Right ventricle myocardium inferior (tissue), 1 donor: ENCODE results near the gene DIAPH3. TPM values are rescaled to one million over a fixed set of nuclear protein-coding genes. Genes with fewer than 3 reads are reported as not detected.

Experiments used
- ATAC-seq: fragments of 200-7000 bp; cut with Tn5 transposase; one replicate; pipeline ENCODE4 v1.9.1; 2020; ENCODE audit warnings: mild to moderate bottlenecking, moderate library complexity
- DNase-seq: peaks from one replicate; pipeline ENCODE4 v3.0.0; 2021; ENCODE audit errors: missing footprints
- intact Hi-C: fragments of 100-400 bp; cut with DNase I; formaldehyde crosslinking; loops from one replicate; pipeline ENCODE4 v1.11.0; 2022
- total RNA-seq: library from RNA; stranded (reverse); fragmentation: NEBNext Ultra II Directional; extraction: Animal tissue kit (Norgen Biotek cat#: 25700); gene quantifications from one replicate; pipeline ENCODE4 v1.2.1, GENCODE V29; 2021
- donor health status: DM: no; HTN: yes; CAD: no; lungs with severe emphysema.

DIAPH3 gene
- total RNA-seq, 1 donor from 2014 or later = 0.46 TPM

DNA sequence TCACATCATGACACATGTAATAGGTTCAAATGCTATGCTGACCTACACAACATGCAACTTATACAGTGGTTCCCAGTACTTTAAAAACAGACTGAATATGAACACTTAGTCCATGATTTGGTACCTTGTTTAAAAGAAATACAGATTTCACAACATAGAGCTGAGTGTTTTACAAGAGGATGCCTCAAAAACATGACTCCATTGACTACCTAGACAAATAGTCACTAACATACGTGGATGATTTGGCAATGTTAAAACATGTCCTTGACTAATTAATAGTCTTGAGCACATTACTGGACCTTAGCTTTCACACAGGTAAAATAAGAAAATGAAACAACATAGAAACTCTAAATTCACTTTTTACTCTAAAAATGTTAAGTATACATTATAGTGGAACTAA is 300.1 kb downstream of the DIAPH3 start:
- intact Hi-C loops = no loop called here

DNA sequence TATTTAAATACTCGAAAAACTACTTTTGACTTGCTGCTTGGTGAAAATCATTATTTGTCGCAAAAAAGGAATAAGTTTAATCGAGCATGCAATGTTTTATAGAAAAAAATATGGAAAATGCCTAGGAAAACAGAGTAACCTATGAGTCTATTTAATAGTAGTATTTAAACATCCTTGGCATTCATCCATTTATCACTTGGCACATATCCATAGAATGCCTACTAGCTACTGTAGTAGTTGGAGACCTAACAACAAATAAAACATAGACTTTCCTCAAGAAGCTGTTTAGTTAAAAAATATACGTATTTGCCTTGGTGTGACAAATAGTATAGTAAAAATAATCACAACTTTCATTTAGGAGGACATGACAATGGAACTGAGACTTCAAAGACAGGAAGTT is 302.1 kb downstream of the DIAPH3 start:
- ATAC-seq (no peak), DNase-seq (no peak)
- intact Hi-C loops = no loop called here

More for the DNA sequence above, 300.1 kb downstream of the DIAPH3 start:
- DNase-seq (no peak), ATAC-seq (no peak)

DNA sequence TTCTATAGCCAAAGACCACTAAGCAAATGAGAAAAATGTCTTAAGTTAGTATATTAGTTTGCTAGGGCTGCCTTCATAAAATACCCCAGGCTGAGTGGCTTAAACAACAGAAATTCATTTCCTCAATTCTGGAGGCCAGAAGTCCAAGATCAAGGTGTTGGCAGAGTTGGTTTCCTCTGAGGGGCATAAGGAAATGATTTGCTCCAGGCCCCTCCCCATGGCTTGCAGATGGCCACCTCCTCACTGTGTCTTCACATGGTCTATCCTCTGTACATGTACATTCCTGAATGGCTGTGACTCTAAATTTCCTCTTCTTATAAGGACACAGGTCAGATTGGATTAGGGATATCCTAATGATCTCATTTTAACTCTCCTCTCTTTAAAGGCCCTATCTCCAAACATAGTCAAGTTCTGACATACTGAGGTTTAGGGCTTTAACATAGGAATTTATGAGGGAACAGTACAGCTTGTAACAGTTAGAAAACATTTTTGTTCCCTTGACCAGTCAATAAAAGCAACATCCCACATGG is 307.4 kb downstream of the DIAPH3 start:
- DNase-seq (no peak), ATAC-seq (no peak)
- intact Hi-C loops = no loop called here

DNA sequence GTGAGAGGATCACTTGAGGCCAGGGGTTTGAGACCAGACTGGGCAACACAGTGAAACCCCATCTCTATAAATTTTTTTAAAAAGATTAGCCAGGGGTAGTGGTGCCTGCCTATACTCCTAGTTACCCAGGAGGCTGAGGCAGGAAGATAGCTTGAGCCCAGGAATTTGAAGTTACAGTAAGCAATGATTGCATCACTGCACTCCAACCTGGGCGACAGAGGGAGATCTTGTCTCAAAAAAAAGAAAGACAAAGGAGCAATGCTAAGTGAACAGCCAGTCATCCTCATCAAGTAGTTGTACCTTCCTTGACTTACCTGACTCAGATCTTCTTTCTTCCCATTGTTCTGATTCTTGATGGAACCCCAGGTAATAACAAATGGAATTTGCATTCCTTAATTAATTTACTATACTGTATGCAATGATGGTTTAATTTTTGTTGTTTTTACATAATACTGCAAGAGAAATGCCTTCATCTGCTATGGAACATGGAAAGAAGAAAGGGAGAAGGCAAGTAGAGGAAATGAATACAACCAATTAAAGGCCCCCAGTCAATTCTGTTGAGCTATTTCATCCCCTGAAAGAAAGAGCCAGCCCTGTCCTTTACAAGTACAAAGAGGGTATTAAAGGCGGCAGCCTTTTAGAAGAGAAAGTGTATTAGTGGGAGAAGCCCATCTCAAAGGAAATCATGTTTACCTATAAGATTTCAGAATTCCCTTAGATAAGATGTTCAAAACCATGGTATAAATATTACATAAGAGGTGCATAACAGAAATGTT is 316.7 kb downstream of the DIAPH3 start:
- DNase-seq (no peak), ATAC-seq (no peak)
- intact Hi-C loops = no loop called here

DNA sequence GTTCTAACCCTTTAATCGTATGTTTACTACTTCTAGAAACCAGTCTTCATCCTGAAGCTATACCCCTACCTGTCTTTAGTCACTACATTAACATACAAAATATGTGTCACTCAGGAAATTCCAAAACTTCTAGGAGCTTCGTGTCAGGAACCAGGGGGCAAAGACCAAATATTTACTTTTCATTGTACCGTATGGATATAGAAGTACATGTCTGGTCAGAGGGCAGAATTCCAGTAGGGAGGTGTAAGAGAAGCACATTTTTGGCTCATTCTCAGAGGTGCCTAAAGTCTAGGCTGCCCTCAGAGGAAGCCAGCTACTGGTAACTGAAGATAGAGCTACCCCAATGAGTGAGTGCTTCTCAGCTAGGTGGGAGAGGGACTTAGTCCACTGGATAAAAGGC is 320.7 kb downstream of the DIAPH3 start:
- DNase-seq (no peak), ATAC-seq (no peak)
- intact Hi-C loops = no loop called here

DNA sequence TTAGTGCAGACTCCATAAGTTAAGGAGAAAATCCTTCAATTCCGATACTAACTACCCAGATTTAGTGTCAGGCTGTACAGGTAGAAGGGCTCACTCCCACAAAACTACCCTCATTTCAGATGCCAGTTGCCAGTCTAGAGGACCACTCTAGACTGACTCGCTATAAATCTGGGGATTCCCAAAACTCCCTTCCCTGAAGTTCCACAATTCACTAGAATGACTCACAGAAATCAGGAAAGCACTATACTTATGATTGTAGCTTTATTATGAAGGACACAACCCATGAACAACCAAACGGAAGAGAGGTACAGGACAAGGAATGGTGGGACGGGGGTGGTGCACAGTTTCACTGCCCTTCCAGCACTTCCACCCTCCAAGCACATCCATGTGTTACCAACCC is 321.2 kb downstream of the DIAPH3 start:
- intact Hi-C loops = no loop called here
- ATAC-seq = no peak
- DNase-seq = no peak

DNA sequence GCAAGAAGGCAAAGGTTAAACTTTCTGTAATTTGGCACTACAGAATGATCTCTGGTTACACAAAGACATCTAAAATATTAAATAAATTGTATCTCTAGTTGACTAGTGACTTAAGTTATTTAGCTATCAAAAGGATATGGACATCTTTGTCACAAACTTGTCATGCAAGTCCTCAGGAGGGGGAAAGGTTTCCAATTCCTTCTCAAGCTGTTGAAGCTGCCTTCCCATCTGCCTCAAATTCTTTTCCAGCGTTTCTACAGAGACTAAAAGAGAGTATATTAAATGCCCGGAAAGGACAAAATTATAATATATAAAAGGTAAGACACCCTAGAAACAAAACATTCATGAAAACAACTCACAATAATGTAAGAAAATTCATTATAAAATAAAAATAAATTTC is 324.5 kb downstream of the DIAPH3 start:
- ATAC-seq (no peak), DNase-seq (no peak)
- intact Hi-C loops = no loop called here

DNA sequence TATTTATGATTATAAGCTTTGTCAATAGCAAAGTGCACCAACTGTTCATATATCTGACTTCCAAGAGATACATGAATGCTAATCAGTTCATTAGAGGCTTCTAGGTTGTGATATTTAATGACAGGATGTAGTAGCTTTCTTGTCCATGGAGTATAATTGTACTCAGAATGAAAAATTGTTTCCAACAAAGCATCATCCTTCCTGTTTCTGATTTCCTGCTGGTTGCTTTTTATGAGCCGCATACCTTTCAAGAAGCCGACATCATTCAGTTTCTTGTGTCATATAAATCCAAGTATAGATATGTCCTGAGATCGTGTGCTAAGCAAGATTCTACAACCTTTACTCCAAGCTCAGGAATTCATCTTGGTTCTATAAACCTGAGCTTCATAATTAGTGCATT is 326.6 kb downstream of the DIAPH3 start:
- intact Hi-C loops = no loop called here
- no peak for DNase-seq
- no peak for ATAC-seq

DNA sequence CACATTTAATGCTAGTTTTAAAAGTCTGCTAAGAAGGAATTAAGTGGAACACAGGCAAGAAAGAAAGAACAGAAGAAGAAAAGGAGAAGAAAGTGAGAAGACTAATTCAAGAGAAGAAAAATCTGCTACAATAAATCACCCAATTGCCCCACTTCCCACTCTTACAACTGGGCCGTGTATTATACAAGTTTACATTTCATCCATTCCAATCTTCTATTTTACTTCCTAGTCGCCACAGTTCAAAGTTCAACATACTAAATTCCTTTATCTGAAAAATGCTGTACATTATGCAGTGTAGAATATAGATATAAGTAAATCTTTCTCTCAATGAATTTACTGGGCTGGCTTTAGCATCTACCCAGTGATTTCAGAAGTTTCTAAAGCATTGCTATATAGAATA is 328.2 kb downstream of the DIAPH3 start:
- ATAC-seq = no peak

DNA sequence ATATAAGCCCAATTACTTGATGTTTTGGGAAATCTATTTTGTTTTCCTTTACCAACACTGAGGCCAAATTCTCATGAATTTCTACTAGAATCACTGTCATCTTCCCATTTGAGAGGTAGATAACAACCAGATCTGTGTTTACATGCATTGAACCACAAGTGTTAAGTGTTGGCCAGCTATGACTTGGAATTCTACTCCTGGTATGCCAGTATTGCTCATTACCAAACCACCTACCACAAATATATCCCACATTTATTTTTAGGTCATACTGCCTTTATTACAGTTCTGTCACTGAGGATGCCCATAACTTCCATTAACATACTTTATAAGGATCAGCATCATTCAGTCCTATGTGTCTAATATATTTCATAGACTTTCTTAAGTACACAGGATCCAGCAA is 328.9 kb downstream of the DIAPH3 start:
- no peak for ATAC-seq

More for the DNA sequence above, 328.2 kb downstream of the DIAPH3 start:
- intact Hi-C loops = no loop called here
- no peak for DNase-seq

DNA sequence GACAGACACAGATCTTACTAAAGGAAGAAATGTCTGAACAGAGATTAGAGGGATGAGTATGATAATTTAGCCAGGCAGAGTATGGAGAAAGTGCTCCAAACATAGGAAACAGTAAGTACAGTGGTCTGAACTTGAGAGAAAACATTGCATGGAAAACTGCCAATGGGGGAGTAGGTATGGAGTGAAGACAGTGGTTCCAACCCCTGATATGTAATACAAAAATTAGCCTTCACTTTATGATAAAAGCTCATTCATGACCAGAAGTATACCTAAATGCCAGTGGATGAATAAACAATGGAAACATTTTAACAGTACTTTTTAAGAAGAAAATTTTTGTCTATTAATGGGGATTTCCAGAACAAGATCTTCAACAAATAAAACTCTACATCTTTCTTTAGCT is 334.0 kb downstream of the DIAPH3 start:
- ATAC-seq (no peak), DNase-seq (no peak)
- intact Hi-C loops = no loop called here

More for the DNA sequence above, 328.9 kb downstream of the DIAPH3 start:
- DNase-seq = no peak
- intact Hi-C loops = no loop called here

DNA sequence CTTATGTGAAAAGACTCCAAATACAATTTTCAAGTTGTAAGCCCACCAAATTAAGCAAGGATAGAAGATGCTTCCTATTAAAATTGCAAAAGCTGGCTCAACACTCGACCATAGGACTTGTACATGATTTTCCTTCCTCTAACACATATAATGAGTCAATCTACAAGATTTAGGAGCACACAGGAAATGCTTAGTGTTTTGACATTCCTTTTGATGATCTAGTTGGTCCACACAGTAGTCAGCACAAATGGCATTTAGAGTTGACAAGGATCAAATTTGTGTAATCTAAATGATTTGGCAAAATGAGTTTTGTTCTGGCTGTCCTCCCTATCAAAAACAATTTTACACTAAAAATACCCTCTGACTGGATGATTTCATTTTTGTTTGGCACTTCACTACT is 340.2 kb downstream of the DIAPH3 start:
- no peak for ATAC-seq
- no peak for DNase-seq
- intact Hi-C loops = no loop called here

DNA sequence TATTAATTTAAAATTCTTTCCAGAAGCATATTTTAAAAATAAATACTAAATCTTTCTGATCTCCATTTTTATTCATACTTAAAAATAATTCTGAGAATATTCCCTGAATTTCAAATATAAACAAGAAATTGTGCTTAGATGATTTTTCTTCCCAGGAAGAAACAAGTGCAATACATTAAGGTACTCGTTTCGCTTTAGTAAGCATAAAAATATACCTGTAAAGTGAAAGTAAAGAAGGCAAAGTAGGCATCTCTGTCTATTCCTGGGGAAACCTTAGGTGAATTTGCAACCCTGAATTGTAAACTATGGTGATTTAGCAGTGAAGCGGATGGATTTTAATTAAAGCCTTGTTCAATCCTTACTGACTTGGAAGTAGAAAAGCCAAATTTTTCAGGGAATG is 354.2 kb downstream of the DIAPH3 start:
- intact Hi-C loops = no loop called here
- ATAC-seq = no peak
- no peak for DNase-seq

DNA sequence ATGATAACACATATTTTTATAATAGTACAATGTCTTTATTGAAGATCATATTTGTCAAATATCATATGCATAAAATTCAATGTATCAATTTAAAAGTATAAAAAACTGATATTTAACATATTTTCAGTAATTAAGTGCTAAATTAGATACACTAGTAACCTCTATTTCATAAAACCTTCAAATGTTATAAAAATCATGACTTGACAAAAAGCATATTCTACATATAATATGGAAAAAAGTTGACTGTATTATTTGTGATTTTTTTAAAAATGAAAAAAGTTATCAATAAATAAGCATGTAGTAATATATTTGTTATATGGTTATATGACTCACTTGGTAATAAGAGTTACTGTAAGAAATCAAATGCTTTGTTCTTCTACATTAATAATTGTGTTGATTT is 356.9 kb downstream of the DIAPH3 start:
- intact Hi-C loops = no loop called here
- DNase-seq = no peak

DNA sequence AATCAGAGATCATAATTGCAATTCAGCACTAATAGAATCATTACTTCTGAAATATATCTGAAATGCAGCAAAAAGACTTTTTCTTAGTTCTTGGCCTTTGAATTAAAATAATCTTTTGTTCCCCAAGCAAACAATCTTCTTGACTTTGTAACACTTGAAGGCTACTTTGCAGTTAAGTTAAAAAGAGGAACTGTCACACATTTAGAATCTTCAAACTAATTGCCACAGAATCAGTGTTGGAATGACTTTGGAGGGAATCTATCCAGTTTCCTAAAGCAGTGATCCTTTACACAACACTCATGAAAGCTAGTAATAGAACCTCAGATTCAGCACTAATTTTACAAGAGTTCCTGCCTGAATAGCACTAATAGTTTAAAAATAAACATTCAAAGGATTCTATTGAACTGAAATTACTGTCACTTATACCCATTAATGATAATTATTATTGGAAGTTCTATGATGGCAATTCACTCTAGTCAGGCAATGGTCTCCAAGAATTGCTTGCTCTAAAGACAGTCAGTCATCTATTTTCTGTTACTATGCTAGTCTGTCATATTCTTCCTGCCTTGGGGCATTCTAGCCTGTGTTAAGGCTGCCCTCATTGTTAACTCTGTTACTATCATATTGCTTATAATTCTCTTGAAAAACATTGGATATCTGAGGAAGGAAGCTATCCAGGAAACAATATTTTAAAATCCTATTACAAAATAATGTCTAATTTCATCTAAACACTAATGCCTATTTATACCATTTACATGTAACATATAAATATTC is 362.4 kb downstream of the DIAPH3 start:
- intact Hi-C loops = no loop called here
- ATAC-seq (no peak), DNase-seq (no peak)

More for the DNA sequence above, 356.9 kb downstream of the DIAPH3 start:
- no peak for ATAC-seq

DNA sequence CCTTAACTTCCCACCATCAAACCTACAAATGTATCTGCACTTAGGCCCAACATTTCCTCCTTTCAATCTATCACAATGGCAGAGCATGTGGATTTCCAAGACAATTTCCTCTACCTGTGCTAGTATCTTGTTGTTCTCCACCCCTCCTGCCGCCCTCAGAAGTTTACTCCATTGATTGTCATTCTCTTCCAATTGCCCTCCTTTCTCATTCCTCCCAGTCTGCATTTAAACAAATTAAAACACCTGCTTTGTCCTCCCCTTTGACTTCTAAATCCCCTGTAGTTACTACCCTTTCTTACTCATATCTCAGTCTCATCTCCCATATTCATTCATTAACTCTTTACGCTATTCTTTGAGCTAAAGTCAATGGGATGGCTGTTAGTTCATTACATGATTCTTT is 370.6 kb downstream of the DIAPH3 start:
- DNase-seq (no peak), ATAC-seq (no peak)
- intact Hi-C loops = no loop called here

DNA sequence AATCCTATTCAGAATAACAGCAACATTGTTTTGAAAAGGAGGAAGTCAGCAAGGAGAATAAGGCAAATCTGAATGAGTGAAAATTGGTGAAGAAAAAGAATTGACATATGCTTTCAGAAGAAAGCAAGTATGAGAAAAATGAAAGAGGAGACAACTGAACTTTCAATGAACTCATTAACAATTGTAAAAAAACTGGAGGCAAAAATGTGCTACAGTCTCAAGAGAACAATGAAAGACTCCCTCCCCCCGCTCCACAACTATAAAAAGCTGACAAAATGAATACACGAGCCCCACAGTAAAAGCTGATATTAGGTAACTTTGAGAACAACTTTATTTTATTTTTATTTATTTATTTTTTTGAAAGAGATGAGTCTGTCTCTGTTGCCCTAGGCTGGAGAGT is 373.1 kb downstream of the DIAPH3 start:
- no peak for DNase-seq
- intact Hi-C loops = no loop called here
- no peak for ATAC-seq

DNA sequence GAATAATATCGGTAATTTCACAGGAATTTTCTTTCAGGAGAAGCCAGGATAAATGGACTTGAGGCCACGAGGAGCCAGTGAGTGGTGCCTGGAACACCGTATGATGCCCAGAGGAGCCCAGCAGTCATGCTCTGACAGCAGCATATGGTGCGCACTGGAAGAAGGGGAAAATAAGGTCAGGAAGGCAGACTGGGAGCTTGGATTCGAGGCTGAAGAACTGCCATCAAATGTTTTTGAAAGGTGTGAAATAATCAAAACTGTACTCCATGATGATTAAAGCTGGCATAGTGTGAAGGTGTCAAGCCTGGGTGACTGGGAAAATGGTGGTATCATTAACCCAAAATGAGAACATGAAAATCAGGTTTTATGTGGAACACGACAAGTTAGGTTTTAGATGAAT is 374.2 kb downstream of the DIAPH3 start:
- ATAC-seq (no peak), DNase-seq (no peak)
- intact Hi-C loops = no loop called here

DNA sequence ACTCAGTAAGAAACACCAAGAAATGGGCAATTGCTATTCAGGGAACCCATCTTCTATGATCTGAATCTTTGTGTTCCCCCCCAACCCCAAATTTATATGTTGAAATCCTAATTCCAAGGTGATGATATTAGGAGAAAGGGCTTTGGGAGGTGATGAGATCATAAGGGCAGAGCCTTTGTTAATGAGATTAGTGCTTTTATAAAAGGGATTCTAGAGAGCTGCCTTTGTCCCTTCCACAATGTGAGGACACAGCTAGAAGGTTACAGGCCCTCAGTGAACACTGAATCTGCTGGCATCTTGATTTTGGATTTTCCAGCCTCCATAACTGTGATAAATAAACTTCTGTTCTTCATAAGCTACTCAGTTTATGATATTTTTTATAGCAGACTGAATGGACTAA is 376.0 kb downstream of the DIAPH3 start:
- DNase-seq = no peak
- intact Hi-C loops = no loop called here
- no peak for ATAC-seq

DNA sequence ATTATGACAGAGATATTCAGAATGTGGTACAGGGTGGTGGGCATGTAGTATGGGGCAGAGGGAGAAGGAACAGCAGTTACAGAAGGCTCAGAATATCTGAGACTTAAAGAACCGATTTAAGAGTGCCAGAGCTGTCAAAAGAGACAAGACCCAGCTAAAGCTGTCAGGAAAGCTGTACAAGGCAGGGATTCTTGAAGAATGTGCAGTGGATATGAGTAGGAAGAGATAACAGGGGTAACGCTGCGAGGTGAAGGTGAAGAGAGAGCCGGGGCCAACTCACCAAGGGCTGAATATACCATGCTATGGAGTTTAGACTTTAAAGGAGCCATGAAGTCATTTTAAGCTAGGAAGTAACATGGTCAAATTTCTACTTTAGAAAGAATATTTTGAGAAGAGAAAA is 381.0 kb downstream of the DIAPH3 start:
- DNase-seq = no peak
- intact Hi-C loops = no loop called here
- ATAC-seq = no peak
